ENCODE measurements around the gene COL4A5.

COL4A5 gene

DNA sequence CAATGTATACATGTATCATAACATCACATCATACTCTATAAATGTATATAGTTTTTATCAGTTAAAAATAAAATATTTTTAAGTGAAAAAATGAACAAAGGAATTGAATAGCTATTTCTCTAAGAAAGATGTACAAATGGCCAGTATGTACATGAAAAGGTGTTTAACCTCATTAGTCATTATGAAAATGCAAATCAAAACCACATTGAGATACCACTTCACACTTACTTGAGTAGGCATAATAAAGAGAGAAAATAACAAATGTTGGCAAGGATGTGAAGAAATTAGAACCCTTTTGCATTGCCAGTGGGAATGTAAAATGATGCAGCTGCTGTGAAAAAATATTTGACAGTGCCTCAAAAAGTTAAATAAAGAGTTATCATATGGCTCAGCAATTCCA, 201.2 kb downstream of the COL4A5 start:
- DNase-seq (ENCODE audit: low read depth in 1 of 2, low spot score in 1 of 2), result no peak

DNA sequence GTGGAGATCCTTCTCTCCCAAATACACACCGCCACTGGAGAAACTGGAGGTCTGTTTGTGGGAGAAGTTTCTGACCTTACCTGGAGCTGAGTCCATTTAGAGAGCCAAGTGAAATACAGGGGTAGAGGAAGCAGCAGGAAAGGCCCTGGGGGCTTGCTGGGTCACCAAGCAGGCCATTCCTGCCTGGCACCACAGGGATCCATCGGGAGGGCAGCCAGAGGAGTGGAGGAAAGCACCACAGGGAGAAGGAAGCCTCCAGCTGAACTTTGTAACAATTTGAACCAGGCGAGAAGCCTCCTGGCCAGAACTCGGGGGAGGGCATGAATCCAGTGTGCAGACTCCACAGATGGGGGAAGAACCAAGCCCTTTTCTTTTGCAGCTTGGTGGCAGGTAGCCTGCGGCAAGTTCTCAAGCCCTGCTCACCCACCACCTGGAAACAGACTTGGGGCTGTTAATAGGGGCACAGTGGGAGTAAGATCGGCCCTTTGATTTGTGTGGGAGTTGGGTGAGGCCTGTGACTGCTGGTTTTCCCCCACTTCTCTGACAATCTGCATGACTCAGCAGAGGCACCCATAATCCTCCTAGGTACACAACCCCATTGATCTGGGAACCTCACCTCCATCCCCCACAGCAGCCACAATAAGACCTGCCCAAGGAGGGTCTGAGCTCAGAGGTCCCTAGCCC, 202.1 kb downstream of the COL4A5 start:
- no peak for DNase-seq (ENCODE audit: low read depth in 1 of 2, low spot score in 1 of 2)

DNA sequence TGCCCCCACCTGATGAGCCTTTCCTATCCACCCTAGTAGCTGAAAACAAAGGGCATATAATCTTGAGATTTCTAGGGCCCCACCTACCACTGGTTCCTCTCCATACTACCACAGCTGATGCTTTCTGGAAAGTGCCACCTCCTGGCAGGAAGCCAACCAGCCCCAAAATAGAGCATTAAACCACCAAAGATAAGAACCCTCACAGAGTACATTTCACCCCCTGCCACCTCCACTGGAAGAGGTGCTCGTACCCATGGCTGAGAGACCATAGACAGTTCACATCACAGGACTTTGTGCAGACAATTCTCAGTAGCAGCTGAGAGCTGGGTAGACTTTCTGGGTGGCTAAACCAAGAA, 202.6 kb downstream of the COL4A5 start:
- DNase-seq (ENCODE audit: low read depth in 1 of 2, low spot score in 1 of 2), result no peak

DNA sequence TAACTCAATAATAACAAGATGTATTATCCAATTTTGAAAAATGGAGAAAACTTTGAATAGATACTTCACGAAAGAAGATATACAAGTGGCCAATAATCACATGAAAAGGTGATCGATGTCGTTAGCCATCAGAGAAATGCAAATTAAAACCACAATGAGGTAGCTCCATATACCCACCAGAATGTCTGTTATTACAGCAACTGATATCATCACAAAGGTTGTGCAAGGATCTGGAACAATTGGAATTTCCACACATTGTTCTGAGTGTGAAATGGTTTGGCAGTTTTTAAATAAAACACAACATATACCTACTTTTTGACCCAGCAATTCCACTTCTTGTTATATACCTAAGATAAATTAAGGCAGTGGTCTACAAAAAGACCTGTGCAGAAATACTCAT, 225.1 kb downstream of the COL4A5 start:
- no peak for DNase-seq (ENCODE audit: low read depth in 1 of 2, low spot score in 1 of 2)

DNA sequence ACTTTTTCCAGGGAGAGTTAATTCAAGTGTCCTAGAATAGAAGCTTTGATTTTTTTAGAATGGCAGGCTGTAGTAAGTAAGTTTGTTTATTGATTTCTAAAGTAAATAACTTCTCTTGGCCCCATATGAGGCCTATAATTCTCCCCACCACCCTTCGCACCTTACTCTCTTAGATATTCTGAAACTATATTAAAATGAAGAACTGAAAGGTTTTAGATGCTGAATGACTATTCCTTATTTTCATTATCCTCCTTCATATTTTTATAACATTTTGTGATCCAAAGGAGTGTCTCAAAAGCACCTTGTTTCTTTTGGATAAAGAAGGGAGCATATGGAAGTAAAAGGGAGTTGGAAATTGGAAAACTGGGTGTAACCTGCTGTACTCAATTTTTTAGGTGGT, 226.5 kb downstream of the COL4A5 start:
- no peak for DNase-seq (ENCODE audit: low read depth in 1 of 2, low spot score in 1 of 2)

DNA sequence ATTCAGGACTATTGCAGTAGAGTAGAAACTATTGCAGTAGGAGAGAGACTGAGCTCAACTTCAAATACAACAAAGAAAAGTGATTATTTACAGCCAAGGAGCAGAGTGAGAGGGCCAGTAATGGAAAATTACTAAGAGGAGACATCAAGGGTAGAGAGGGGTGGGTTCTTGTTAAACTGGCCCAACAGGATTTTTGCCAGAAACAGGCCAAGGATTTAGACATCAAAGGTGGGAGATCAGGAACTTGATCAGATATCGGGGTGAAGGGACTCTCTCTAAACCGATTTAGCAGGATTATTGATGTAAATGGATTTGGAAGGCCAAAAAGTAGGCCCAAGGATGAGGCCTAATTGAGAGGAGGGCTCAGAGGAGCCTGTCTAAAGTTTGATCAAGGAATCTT, 231.9 kb downstream of the COL4A5 start:
- DNase-seq (ENCODE audit: low read depth in 1 of 2, low spot score in 1 of 2), result no peak

DNA sequence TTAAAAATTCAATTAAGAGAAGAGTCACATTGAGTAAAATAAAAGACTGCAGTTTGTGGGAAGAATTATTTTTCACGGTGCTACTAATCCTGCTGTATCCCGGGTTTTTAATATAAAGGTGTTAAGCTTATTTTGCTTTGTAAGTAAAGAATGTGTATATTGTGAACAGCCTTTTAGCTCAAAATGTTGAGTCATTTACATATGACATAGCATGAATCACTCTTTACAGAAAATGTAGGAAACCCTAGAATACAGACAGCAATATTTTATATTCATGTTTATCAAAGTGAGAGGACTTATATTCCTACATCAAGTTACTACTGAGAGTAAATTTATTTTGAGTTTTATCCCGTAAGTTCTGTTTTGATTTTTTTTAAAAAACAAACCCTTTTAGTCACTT, 257.1 kb downstream of the COL4A5 start:
- no peak for DNase-seq (ENCODE audit: low read depth in 1 of 2, low spot score in 1 of 2)

DNA sequence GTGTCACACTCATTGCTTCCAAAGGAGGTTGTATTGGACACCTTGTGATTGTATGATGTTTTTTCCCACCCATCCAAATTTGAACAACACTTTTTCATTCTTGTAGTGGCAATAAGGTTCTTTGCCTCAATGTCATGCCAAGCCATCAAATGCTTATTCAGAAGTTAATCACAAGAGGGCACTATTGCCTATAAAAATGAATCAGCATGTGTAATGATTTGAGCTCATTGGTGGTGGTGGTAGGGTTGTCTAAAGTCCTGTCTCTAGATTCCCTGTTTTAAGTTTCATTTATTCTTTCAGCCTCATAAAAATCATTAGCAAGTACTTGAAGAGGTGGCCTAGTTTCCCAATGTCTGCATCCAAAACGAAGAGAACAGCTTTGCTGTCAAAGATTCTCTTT, 259.7 kb downstream of the COL4A5 start:
- no peak for DNase-seq (ENCODE audit: low read depth in 1 of 2, low spot score in 1 of 2)

DNA sequence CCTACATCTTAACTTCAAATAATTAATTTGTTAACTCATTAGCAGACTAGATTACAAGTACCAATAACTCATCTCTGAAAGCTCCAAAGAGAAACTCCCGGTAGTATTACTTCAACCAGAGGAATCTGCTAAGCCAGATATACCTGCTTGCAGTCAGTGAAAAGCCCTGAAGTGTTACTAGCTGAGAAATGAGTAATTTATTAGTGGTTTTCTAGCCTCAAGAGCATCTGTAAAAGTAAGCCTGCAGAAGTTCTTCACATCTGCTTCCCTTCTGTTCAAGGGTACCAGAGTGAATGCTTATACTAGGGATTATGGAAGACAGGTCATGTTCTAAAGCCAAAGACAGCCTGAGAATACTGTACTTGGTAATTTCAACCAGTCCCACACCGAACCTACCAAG, 262.0 kb downstream of the COL4A5 start:
- DNase-seq (ENCODE audit: low read depth in 1 of 2, low spot score in 1 of 2), result no peak

DNA sequence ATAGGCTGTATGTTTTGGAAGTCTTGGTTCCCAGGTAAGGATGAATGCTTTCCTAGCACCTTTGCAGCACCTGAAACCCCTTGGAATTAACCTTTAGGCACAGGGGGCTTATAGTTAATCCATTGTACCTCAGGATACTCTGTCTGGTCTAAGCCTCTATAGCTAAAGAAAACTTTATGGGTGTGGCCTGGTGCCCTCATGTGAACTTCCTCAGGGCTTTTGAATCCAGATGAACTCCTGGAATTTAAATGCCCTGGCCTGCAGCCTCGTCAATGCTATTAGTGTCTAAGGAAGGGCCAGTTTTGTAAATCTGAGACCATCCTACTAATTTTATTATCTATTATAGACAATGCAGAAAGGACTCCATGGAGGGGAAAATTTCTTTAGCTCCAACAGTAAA, 262.9 kb downstream of the COL4A5 start:
- DNase-seq (ENCODE audit: low read depth in 1 of 2, low spot score in 1 of 2), result no peak

DNA sequence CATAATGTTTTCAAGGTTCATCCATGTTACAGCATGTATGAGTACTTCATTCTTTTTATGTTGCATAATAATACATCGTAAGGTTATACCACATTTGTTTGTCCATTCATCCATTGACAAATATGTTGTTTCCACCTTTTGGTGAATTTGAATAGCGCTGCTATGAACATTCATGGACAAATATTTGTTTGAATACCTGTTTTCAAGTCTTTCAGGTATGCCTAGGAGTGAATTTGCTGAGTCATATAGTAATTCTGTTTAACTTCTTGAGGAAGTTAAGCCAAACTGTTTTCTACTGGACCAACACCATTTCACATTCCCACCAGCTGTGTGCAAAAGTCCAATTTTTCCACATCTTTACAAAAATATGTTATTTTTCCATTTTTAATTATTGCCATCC, 265.2 kb downstream of the COL4A5 start:
- DNase-seq (ENCODE audit: low read depth in 1 of 2, low spot score in 1 of 2), result no peak

DNA sequence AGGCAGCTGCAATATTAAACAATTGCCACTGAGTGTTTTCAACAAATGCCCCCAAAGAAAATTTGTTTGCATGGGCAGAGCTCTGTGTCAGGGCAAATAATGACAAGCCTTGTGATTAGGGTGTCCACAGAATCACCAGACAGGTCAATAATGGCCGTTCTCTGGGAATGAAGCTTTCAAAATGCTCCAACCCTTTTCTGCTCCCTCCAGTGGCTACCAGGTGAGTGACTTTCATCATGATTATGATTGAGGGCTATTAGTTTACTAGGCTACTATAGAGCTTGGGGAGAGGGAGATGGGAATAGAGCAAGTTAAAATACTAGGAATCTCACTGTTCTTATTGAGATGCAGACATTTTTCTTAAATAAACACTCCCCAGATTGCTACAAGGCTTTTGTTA, 273.2 kb downstream of the COL4A5 start:
- DNase-seq (ENCODE audit: low read depth in 1 of 2, low spot score in 1 of 2), result no peak

DNA sequence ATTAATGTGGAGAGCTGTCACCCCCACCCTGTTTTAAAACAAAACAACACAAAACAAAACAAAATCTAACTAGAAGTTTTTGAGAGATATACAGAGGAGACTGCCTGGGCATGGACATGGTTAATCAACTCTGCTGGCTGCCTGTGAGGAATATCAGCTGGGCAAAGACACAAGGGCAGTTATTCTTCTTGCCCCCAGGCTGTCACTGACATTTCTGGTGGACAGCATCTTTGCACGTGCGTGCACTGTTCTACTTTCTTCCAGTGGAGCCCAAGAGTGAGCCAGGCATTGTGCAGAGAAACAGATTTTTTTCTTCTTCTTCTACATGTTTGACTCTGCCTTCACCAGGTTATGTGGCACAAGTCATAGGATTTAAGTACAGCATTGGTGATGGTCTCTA, 282.9 kb downstream of the COL4A5 start:
- DNase-seq (ENCODE audit: low read depth in 1 of 2, low spot score in 1 of 2), result no peak

DNA sequence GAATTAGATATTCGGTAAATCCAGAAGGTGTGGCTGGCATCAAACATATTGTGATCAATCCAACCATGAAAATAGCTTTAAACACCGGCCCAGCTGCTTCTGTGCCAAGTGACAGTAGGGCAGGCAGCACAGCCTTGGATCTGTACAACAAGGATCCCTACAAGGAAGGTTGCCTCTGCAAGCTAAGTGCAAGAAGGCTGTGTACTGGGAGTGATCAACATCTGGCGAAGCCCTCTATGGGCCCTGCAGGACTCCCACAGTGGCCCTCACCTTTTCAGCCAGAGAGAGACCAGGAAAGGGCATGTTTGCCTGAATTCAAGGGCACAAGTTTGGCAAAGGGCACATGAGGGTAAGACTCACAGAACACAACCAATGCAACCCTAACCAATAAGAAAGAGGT, 287.1 kb downstream of the COL4A5 start:
- DNase-seq (ENCODE audit: low read depth in 1 of 2, low spot score in 1 of 2), result no peak

DNA sequence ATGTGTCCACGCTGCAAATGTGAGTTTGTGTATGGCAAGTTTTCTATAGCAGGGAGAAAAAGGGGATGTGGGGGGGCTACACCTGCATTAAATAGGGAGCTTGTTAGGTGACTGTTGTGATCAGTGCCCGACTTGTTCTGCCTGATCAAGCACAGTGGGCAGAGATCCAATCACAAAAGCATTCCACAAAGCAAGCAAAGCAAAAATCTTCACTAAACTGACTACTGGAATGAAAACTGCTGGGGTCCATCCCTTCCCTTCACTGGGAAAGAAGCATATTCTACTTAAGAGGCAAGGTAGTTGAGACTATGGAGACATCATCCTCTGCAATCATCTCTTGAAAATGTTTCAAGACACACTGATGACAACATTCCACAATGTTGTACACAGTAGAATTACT, 291.5 kb downstream of the COL4A5 start:
- DNase-seq (ENCODE audit: low read depth in 1 of 2, low spot score in 1 of 2), result no peak

DNA sequence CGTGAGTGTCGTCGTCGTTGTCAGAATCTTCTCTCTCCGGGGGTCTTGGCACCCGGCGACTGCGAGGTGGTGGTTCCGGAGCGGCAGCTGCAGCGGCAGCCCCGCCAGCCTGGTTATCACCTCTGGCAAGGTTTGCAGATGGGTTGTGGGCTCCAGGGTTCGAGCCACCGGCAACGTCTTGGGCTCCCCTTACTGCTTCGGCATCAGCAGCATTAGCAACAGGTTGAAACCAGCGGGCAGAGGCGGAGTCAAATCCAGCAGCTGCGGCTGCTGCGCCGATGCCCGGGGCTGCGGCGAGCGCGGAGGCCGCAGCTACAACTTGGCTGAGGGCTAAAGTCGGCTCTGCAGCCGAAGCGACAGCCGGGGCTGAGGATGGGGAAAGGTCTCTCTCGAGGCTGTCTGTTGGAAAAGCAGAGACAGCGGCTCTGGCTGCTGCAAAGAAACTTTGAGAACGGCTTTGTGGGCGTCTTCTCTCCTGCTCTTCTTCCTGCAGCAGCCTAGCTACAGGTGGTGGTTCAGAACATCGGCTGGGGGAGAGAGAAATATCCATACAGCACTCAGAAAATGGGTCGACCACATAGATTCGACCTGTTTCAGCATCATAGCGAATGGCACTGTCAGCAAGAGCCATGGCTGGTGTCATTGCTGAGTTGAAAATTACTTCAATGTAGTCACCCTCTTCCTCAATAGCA, 293.1 kb downstream of the COL4A5 start:
- DNase-seq (ENCODE audit: low read depth in 1 of 2, low spot score in 1 of 2), result no peak

DNA sequence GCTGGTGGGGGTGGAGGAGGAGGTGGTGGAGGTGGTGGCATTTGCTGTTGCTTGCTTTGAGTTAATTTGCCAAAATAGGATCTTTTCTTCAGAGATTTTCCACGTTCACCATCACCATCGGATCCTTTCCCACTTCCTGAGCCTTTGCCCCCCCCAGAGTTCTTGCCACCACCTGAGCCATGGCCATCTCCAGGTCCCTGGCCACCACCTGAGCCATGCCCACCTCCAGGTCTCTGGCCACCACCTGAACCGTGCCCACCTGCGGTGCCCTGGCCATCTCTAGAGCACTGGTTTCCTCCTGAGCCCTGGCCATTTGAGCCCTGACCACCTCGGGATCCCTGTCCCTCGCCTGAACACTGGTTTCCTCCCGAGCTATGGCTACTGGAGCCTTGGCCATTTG, 294.8 kb downstream of the COL4A5 start:
- no peak for DNase-seq (ENCODE audit: low read depth in 1 of 2, low spot score in 1 of 2)

DNA sequence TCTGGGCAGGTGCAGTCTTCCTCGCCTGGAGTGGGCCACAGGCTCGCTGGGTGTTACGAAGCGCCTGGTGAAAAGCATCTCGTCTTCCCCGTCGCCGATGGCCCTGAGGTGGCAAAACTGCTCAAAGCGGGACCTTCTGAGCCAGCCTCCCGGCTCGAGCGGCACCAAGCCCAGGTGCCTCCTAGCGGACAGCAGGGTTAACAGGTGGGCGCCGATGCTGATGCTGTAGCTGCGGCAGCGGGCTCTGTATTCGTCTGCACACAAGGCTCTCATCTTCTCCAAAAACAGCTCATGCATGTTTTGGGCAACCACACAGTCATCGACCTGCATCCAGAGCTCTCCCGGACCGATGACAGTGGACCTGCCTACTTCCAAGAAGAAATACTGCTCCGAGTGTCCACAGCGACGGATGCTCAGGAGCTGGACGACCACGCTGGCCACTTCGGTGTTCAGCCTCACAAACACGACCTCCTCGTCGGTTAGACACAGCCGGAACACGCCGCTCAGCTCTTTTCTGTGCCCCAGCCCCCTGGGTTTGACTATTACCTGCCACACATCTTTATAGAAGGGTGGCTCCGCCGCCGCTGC, 295.5 kb downstream of the COL4A5 start:
- no peak for DNase-seq (ENCODE audit: low read depth in 1 of 2, low spot score in 1 of 2)

DNA sequence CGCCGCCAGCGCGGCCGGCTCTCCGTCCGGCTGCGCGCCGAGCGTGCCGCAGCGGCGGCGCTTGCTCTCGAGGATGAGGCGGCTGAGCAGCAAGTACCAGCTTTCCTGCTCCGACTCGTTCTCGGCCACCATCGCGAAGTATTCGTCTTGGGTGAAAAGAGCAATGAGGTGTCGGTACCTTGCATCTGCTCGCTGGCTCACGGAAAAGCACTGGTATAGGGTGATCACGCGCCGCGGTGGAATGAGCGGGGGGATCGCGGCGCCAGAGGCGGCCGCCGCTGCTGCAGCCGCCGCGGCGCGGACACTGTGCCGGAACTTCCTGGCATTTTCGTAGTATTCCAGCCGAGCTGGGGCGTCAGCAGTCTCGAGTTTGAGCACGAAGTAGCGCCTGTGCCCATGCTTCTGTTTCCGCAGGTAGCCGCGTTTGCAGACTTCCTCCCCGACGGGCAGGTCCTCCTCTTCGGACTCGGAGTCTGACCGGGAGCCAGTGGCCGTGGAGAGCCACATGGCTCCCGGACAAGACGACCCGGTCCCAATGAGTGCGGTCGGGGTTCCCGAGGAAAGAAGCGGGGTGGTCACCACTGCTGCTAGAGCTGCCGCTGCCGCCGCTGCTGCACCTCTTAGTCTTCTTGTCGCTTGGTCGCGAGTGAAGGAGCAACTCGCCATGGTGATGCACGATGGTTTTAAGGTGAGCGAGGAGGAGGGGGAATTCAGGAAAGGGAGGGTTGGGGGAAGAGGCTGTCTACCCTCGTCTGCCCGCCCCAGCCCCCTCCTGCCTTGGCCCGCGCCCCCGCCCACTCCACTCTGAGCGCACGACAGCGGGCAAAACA, 296.3 kb downstream of the COL4A5 start:
- no peak for DNase-seq (ENCODE audit: low read depth in 1 of 2, low spot score in 1 of 2)

DNA sequence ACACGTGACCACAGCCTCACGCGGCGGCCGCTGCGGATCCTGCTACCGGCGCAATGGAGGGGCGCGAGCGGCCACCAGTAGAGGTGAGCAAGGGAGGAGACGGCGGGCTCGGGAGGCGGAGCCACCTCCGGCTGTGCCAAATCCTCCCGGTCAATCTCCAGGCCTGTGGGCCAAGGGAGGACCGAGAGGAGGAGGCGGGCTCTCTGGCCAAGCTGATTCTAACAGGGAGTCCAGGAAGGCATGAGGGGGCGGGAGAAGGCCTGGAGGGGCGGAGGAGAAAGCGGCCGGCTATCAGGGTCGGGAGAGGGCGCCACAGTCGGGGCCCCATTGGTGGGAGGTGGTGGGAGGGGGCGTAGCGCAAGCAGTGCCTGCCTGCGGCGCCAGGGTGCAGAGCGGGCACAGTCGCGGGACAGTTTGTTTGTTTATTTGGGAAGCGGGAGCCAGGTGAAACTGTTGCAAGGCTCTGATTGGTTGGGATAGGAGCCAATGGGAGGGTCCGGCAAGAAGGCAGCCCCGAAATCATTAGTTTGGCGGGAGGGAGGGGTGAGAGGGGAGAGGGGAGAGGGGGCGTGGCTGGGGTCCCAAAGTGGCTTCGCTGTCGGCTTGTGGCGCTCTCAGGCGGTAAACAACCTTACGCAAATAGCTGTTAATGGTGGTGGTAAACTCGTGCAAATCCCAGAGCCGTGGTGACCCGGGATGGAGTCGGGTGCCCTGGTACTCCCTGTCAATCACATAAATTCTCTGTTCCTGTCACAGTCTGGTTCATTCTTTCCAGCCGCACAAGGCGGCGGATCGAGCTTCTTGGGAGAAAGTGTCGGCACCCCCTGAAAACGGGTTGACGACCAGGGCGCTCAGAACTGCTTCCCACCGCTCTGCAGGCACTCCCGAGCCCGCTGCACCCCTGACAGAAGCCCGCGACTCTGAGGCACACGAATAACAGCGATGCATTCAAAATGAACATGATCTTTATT, 297.2 kb downstream of the COL4A5 start, which contains the start of gene IRS4:
IRS4 (minus strand) TSS at position 55 of the 971 bp plus-strand sequence.
- no peak for DNase-seq (ENCODE audit: low read depth in 1 of 2, low spot score in 1 of 2)

DNA sequence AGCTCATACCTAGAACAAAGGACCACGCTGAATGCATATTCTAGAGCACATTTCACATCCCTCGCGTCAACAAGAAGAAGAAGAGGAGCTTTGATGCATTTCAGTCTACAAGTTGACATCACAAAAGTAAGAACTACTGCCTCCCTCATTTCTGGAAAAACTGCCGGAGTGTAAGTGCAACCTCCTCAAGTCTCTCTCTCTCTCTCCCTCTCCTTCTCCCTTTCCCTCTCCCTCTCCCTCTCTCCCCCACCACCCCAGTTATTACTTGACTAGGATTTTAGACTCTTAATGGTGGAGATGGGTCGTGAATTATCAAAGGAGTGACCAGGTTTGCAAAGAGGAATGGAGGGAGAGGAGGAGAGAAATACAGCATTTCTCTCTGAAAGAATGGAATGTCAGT, 298.1 kb downstream of the COL4A5 start:
- no peak for DNase-seq (ENCODE audit: low read depth in 1 of 2, low spot score in 1 of 2)
